ENCODE data around the gene FAM168A.

DNA sequence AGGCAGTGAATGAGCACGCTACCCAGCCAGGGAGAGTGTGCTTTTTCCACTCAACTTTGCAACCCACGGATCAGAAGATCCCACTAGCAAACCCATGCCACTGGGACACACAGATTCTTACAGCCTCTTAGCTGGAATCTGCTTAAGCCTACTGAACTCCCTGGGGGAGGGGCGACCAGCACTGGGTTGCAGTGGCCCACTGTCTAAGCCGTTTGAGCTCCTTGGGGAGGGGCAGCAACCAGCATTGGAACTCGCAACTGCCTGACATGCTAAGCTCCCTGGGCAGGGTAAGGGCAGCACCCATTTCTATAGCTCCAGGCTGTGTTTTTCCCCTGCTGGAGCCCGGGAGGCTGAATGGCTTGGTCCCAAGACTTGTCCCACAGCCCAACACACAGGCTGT, 99.6 kb downstream of the FAM168A start:
- TF ChIP-seq, protein P1, sequence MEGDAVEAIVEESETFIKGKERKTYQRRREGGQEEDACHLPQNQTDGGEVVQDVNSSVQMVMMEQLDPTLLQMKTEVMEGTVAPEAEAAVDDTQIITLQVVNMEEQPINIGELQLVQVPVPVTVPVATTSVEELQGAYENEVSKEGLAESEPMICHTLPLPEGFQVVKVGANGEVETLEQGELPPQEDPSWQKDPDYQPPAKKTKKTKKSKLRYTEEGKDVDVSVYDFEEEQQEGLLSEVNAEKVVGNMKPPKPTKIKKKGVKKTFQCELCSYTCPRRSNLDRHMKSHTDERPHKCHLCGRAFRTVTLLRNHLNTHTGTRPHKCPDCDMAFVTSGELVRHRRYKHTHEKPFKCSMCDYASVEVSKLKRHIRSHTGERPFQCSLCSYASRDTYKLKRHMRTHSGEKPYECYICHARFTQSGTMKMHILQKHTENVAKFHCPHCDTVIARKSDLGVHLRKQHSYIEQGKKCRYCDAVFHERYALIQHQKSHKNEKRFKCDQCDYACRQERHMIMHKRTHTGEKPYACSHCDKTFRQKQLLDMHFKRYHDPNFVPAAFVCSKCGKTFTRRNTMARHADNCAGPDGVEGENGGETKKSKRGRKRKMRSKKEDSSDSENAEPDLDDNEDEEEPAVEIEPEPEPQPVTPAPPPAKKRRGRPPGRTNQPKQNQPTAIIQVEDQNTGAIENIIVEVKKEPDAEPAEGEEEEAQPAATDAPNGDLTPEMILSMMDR (IDR thresholded peaks at IDR 0.05) = no peak
- no peak for TF ChIP-seq EZH2 (IDR thresholded peaks at IDR 0.05)
- no peak for TF ChIP-seq EZH2phosphoT487 (IDR thresholded peaks at IDR 0.05)
